Germinal center (tissue), 1 donor: ENCODE results near the gene IMPDH2.

Source experiments
- DNase-seq: peaks from one replicate; pipeline ENCODE4 v3.0.0; 2012; ENCODE audit warnings: mixed read lengths, low spot score

The IMPDH2 gene

GRCh38 chr3:48980295-48980694 lies 48.9 kb downstream of the IMPDH2 start:
- no peak for DNase-seq

GRCh38 chr3:48979451-48979850 lies 49.7 kb downstream of the IMPDH2 start:
- DNase-seq: no peak
